GM12878 (cell line): Measurements from ENCODE around the gene PXDC1. TPM values are rescaled to one million over a fixed set of nuclear protein-coding genes. Genes with fewer than 3 reads are reported as not detected.

Source experiments
- ATAC-seq: fragments of 200-7000 bp; cut with Tn5 transposase; 3 replicates; pipeline ENCODE4 v1.9.1; 2020; ENCODE audit warnings: mild to moderate bottlenecking, moderate library complexity
- BruUV-seq: library from RNA; stranded (reverse); fragments of 400-500 nt; replicated peaks from 2 replicates; lab custom pipeline; 2021; lab: Mats Ljungman, UMichigan
- CTCF ChIA-PET: fragments of 300-600 bp; sonication (Branson Sonifier 250); formaldehyde crosslinking; extraction: SDS; loops from one replicate; lab custom pipeline; 2021; ENCODE audit warnings: inconsistent platforms; lab: Yijun Ruan, JAX
- POLR2A ChIA-PET: fragments of 350-600 bp; formaldehyde crosslinking; extraction: SDS; loops from one replicate; lab custom pipeline; 2021; ENCODE audit warnings: inconsistent platforms; lab: Charles Lee
- RAD21 ChIA-PET: fragments of 300-600 bp; sonication (Branson Sonifier 250); formaldehyde crosslinking; loops from one replicate; lab custom pipeline; 2023; ENCODE audit warnings: antibody characterized with exemption; ENCODE audit not compliant: unreplicated experiment; lab: Charles Lee
- SMC1A ChIA-PET: fragments of 300-600 bp; sonication (Branson Sonifier 250); formaldehyde crosslinking; loops from one replicate; lab custom pipeline; 2023; ENCODE audit not compliant: unreplicated experiment, uncharacterized antibody; lab: Charles Lee
- DNase-seq: peaks from one replicate; pipeline ENCODE4 v3.0.0-alpha.2; 2011; ENCODE audit warnings: low read depth, low spot score
- FAIRE-seq: peaks from 3 replicates; lab custom pipeline; 2011; peaks lifted over from hg19 to GRCh38; lab: Jason Lieb, UNC
- H2AFZ ChIP-seq: 2 replicates; pipeline ENCODE4 v1.6.0; 2011; ENCODE audit warnings: low read depth, low read length, control low read depth; ENCODE audit not compliant: control insufficient read depth
- H3K27ac ChIP-seq: 2 replicates; pipeline ENCODE4 v1.5.1; 2011; ENCODE audit warnings: control low read depth; ENCODE audit not compliant: control insufficient read depth, insufficient read depth
- H3K27me3 ChIP-seq, 2 experiments: replicated peaks in 1 of 2; 2 replicates each; pipeline versions ENCODE4 v1.6.0 to v1.6.1; 2011; ENCODE audit warnings: low read length in 1 of 2; ENCODE audit not compliant: control insufficient read depth in 2 of 2, insufficient read depth in 2 of 2
- H3K36me3 ChIP-seq, 2 experiments: 2 replicates each; pipeline ENCODE4 v1.5.1; 2011; ENCODE audit warnings: low read length in 1 of 2; ENCODE audit not compliant: control insufficient read depth in 2 of 2, insufficient read depth in 2 of 2
- H3K4me1 ChIP-seq: 2 replicates; pipeline ENCODE4 v1.6.1; 2011; ENCODE audit warnings: mild to moderate bottlenecking, low read length, moderate library complexity, mixed read lengths; ENCODE audit not compliant: control insufficient read depth, insufficient read depth
- H3K4me2 ChIP-seq: 2 replicates; pipeline ENCODE4 v1.6.0; 2011; ENCODE audit warnings: control low read depth; ENCODE audit not compliant: control insufficient read depth, insufficient read depth
- H3K4me3 ChIP-seq: fragments of 200-600 bp; sonication (generic); 2 replicates; pipeline ENCODE4 v1.5.1; 2016
- H3K79me2 ChIP-seq: 2 replicates; pipeline ENCODE4 v1.6.0; 2011; ENCODE audit warnings: low read length; ENCODE audit not compliant: control insufficient read depth, insufficient read depth
- H3K9ac ChIP-seq: 2 replicates; pipeline ENCODE4 v1.8.0; 2011; ENCODE audit warnings: low read length, control low read depth, mixed read lengths; ENCODE audit not compliant: control insufficient read depth, insufficient read depth
- H3K9me3 ChIP-seq: replicated peaks from 3 replicates; pipeline ENCODE4 v1.5.1; 2011; ENCODE audit warnings: mild to moderate bottlenecking, low read length; ENCODE audit not compliant: control insufficient read depth, insufficient read depth
- H4K20me1 ChIP-seq: 2 replicates; pipeline ENCODE4 v1.6.0; 2011; ENCODE audit not compliant: control insufficient read depth, insufficient read depth
- ELK1 ChIP-seq: IDR thresholded peaks from 2 replicates; pipeline ENCODE4 v1.6.1; 2012; ENCODE audit warnings: low read depth, low read length, improper control_type of control experiment
- JUNB ChIP-seq: IDR thresholded peaks from 2 replicates; pipeline ENCODE4 v1.6.1; 2016; ENCODE audit warnings: antibody characterized with exemption, mild to moderate bottlenecking
- MXI1 ChIP-seq: fragments of 150-350 bp; IDR thresholded peaks from 2 replicates; pipeline ENCODE4 v1.6.1; 2011; ENCODE audit warnings: low read depth, mild to moderate bottlenecking, inconsistent platforms, low read length, improper control_type of control experiment
- NRF1 ChIP-seq: conservative IDR thresholded peaks from 2 replicates; pipeline ENCODE4 v1.6.1; 2011; ENCODE audit warnings: mild to moderate bottlenecking, low read depth, low read length, improper control_type of control experiment
- RBBP5 ChIP-seq: fragments of 200-600 bp; sonication (generic); conservative IDR thresholded peaks from 2 replicates; pipeline ENCODE4 v1.6.1; 2016
- SMAD5 ChIP-seq: IDR thresholded peaks from 2 replicates; pipeline ENCODE4 v1.6.1; 2016; ENCODE audit warnings: antibody characterized with exemption, low read depth
- SPI1 ChIP-seq: IDR thresholded peaks from 2 replicates; pipeline ENCODE4 v1.6.1; 2011; ENCODE audit warnings: low read depth, mild to moderate bottlenecking, low read length, moderate library complexity, borderline replicate concordance; ENCODE audit not compliant: insufficient read depth
- ZBTB11 ChIP-seq: fragments of 450-650 bp; formaldehyde crosslinking; IDR thresholded peaks from 2 replicates; pipeline ENCODE4 v1.5.0; 2022; ENCODE audit warnings: mild to moderate bottlenecking, missing genetic modification characterization
- WGBS: methylation state at CpG from one replicate; pipeline ENCODE4 v1.1.6; 2016; ENCODE audit warnings: low lambda C conversion rate; ENCODE audit not compliant: insufficient replicate concordance, insufficient coverage; ENCODE audit errors: missing lambda C conversion rate; 5-methylcytosine and 5-hydroxymethylcytosine counted together
- in situ Hi-C: fragments of 300-500 bp; cut with MboI; formaldehyde crosslinking; loops from 9 replicates; pipeline ENCODE4 v1.14.3; 2018; ENCODE audit warnings: mixed read lengths
- intact Hi-C: fragments of 100-400 bp; cut with micrococcal nuclease; formaldehyde crosslinking; loops from one replicate; pipeline ENCODE4 v1.14.2; 2022; ENCODE audit not compliant: unreplicated experiment
- polyA plus RNA-seq, 11 experiments: library from polyadenylated mRNA; depleted of rRNA in 4 of 11; unstranded in 6 of 11; stranded (reverse) in 5 of 11; fragments of >200 nt; fragmentation: Nextera tagmentation in 4 of 11; fragmentation: Illumina TruSeq in 1 of 11; extraction: Ambion mirVana in 4 of 11; extraction: Trizol in 1 of 11; gene quantifications; 1 replicate in 1 of 11; 2 replicates in 10 of 11; pipeline versions ENCODE4 v1.2.1 to v1.2.3, GENCODE V29; 2011 to 2016; ENCODE audit warnings: inconsistent platforms in 2 of 11, missing spikeins in 2 of 11, low read depth in 1 of 11
- total RNA-seq, 4 experiments: library from RNA; depleted of rRNA in 3 of 4; stranded (reverse); fragments of >200 nt in 3 of 4; fragmentation: Illumina TruSeq in 1 of 4; extraction: Trizol in 1 of 4; gene quantifications; 2 replicates each; pipeline versions ENCODE4 v1.2.1 to v1.2.3, GENCODE V29; 2013 to 2021

PXDC1 gene
- total and polyA plus RNA-seq, 10 of the 15 experiments (the other 5 are each of a cell fraction or from before 2014, with no cell fraction given) = 0.03 to 0.72 (median 0.32) TPM; not detected in 2

- TF ChIP-seq ELK1 = no peak
- TF ChIP-seq ZBTB11 (CRISPR knock-in tag) = no peak
- TF ChIP-seq MXI1 = no peak
- TF ChIP-seq JUNB = no peak
- no peak for TF ChIP-seq SPI1
- TF ChIP-seq NRF1 = no peak
- no peak for TF ChIP-seq SMAD5
- no peak for TF ChIP-seq RBBP5
- intact Hi-C loops = loop anchor here (5.0 to 10.0 kb wide), 2 partner anchors 106 to 468 kb away; no protein-coding TSS in a partner anchor
- in situ Hi-C loops = loop anchor here (5.0 kb wide), 2 partner anchors 241 to 411 kb away; no protein-coding TSS in a partner anchor
Observed at GRCh38 chr6:3746696-3747095, 4.8 kb downstream of the PXDC1 start.

More at GRCh38 chr6:3746696-3747095, 4.8 kb downstream of the PXDC1 start:
- ChIA-PET POLR2A (no interaction called here), RAD21 (interaction anchor here (0.6 to 1.7 kb wide), 7 partner anchors 94 to 409 kb away, joined by 3 to 9 read pairs (median 4); partner anchors contain the start of gene ECI2), CTCF (interaction anchor here (0.6 to 2.4 kb wide), 8 partner anchors 8 to 298 kb away, joined by 3 to 13 read pairs (median 4); partner anchors contain the start of gene FAM50B), SMC1A (interaction anchor here (0.9 to 1.4 kb wide), 4 partner anchors 50 to 277 kb away, joined by 3 read pairs; no protein-coding TSS in a partner anchor)
- Histone ChIP-seq H3K27ac (no peak overlapping the region), H4K20me1 (no peaks in the 10 kb centered on the region), H3K36me3 (no peaks in the 10 kb centered on the region), H3K79me2 (no peaks in the 10 kb centered on the region), H3K9me3 (no peaks in the 10 kb centered on the region; the same call in 2 of the 3 replicates), H3K4me1 (peaks cover 8% of the 10 kb centered on the region), H2AFZ (no peak overlapping the region), H3K9ac (no peak overlapping the region), H3K4me3 (no peak overlapping the region), H3K4me2 (no peak overlapping the region), H3K27me3 (peaks cover 8 to 15% of the 10 kb centered on the region in 2 experiments)
- WGBS = 58% methylated on average over 8 of the region's 8 CpGs
- FAIRE-seq (no peak), DNase-seq (no peak), ATAC-seq (no peak)
- BruUV-seq = no TSS peak
